Activated T-cell treated with anti-CD3 and anti-CD28 coated beads for 1 hour (primary cell): ENCODE measurements around the gene FTH1.

Experiments
- DNase-seq: peaks from one replicate; pipeline ENCODE4 v3.0.0-alpha.2; 2020; ENCODE audit warnings: low read depth

FTH1 gene

GRCh38 chr11:61948505-61948904 lies 18.9 kb downstream of the FTH1 start:
- DNase-seq, result no peak

- DNase-seq, result peak; percentile 49
Observed at GRCh38 chr11:61947486-61948210, 19.8 kb downstream of the FTH1 start.

GRCh38 chr11:61946894-61947293 lies 20.5 kb downstream of the FTH1 start:
- DNase-seq, result no peak

- no peak for DNase-seq
Observed at GRCh38 chr11:61945191-61945590, 22.2 kb downstream of the FTH1 start.

- DNase-seq, result no peak
Observed at GRCh38 chr11:61940466-61940865, 27.0 kb downstream of the FTH1 start.

GRCh38 chr11:61935861-61936260 lies 31.6 kb downstream of the FTH1 start:
- DNase-seq, result no peak

GRCh38 chr11:61930933-61931332 lies 36.5 kb downstream of the FTH1 start:
- DNase-seq, result no peak

GRCh38 chr11:61928606-61929005 lies 38.8 kb downstream of the FTH1 start:
- DNase-seq, result no peak

GRCh38 chr11:61927501-61927900 lies 39.9 kb downstream of the FTH1 start:
- no peak for DNase-seq

- no peak for DNase-seq
Observed at GRCh38 chr11:61926235-61926634, 41.2 kb downstream of the FTH1 start.

GRCh38 chr11:61925736-61926135 lies 41.7 kb downstream of the FTH1 start:
- DNase-seq, result no peak

GRCh38 chr11:61924064-61924455 lies 43.4 kb downstream of the FTH1 start:
- DNase-seq, result no peak

GRCh38 chr11:61923166-61924063 lies 44.0 kb downstream of the FTH1 start:
- DNase-seq, result no peak

GRCh38 chr11:61922539-61922938 lies 44.9 kb downstream of the FTH1 start:
- DNase-seq, result no peak

GRCh38 chr11:61921446-61921845 lies 46.0 kb downstream of the FTH1 start:
- DNase-seq, result no peak

- no peak for DNase-seq
Observed at GRCh38 chr11:61919705-61920631, 47.5 kb downstream of the FTH1 start.

- no peak for DNase-seq
Observed at GRCh38 chr11:61918938-61919704, 48.3 kb downstream of the FTH1 start.

GRCh38 chr11:61918251-61918937 lies 49.0 kb downstream of the FTH1 start:
- no peak for DNase-seq

GRCh38 chr11:61917334-61918109 lies 49.9 kb downstream of the FTH1 start, which contains the start of gene RAB3IL1:
Gene RAB3IL1, minus strand, starts transcription at chr11:61917566. Its CDS starts 199 bp downstream, at chr11:61917367.
- DNase-seq, result no peak
